VCaP (cell line): Measurements from ENCODE around the gene TMOD1.

ENCODE experiments used
- H3K27ac ChIP-seq: fragments of 450-650 bp; 2 replicates; pipeline ENCODE4 v1.5.1; 2017
- CTCF ChIP-seq: fragments of 450-650 bp; conservative IDR thresholded peaks from 2 replicates; pipeline ENCODE4 v1.5.1; 2017; ENCODE audit warnings: mild to moderate bottlenecking, moderate library complexity

The TMOD1 gene

GRCh38 chr9:97623946-97624345 lies 122.5 kb downstream of the TMOD1 start:
- no peak overlapping the region for H3K27ac ChIP-seq
- no peak for TF ChIP-seq CTCF

GRCh38 chr9:97625620-97626019 lies 124.2 kb downstream of the TMOD1 start:
- no peak overlapping the region for H3K27ac ChIP-seq
- TF ChIP-seq CTCF: no peak

GRCh38 chr9:97627624-97628023 lies 126.2 kb downstream of the TMOD1 start:
- no peak overlapping the region for H3K27ac ChIP-seq
- TF ChIP-seq CTCF: no peak

GRCh38 chr9:97628668-97629067 lies 127.2 kb downstream of the TMOD1 start:
- H3K27ac ChIP-seq: no peak overlapping the region

GRCh38 chr9:97629156-97629555 lies 127.7 kb downstream of the TMOD1 start:
- no peak for TF ChIP-seq CTCF
- no peak overlapping the region for H3K27ac ChIP-seq

More at GRCh38 chr9:97628668-97629067, 127.2 kb downstream of the TMOD1 start:
- TF ChIP-seq CTCF: no peak

- no peak for TF ChIP-seq CTCF
- H3K27ac ChIP-seq: peak overlapping the region; percentile 96
Observed at GRCh38 chr9:97630591-97630990, 129.1 kb downstream of the TMOD1 start.

GRCh38 chr9:97632248-97632984 lies 130.9 kb downstream of the TMOD1 start:
- peak overlapping the region; percentile 96 for H3K27ac ChIP-seq
- no peak for TF ChIP-seq CTCF
